ENCODE data around the gene ATF7. TPM values are rescaled to one million over a fixed set of nuclear protein-coding genes. Genes with fewer than 3 reads are reported as not detected.

ATF7 gene
- total and polyA plus RNA-seq, 2 of the 13 experiments (the other 11 are each of a cell fraction or from before 2014, with no cell fraction given): 9.6 to 16.2 TPM

GRCh38 chr12:53483225-53483978 is 142.8 kb downstream of the ATF7 start (continued):
- no peak for TF ChIP-seq MYPOP (CRISPR knock-in tag; IDR thresholded peaks at IDR 0.05)
- peak; percentile 98 for TF ChIP-seq RBM22 (optimal IDR thresholded peaks at IDR 0.05; ENCODE audit: low read length)
- TF ChIP-seq NR3C1 (CRISPR knock-in tag; IDR thresholded peaks at IDR 0.05): no peak
- TF ChIP-seq SP5 (CRISPR knock-in tag; IDR thresholded peaks at IDR 0.05; ENCODE audit: borderline replicate concordance, low read depth): no peak
- no peak for TF ChIP-seq HOXA3 (CRISPR knock-in tag; IDR thresholded peaks at IDR 0.05)
- TF ChIP-seq ZNF883 (CRISPR knock-in tag; IDR thresholded peaks at IDR 0.05; ENCODE audit: not compliant biosample characterization): no peak
- no peak for TF ChIP-seq SNAI1 (CRISPR knock-in tag; IDR thresholded peaks at IDR 0.05; ENCODE audit: borderline replicate concordance)
- no peak for TF ChIP-seq ZNF317 (CRISPR knock-in tag; IDR thresholded peaks at IDR 0.05)
- TF ChIP-seq IRX3 (CRISPR knock-in tag; IDR thresholded peaks at IDR 0.05; ENCODE audit: borderline replicate concordance, low read depth): no peak
- TF ChIP-seq ZNF768 (CRISPR knock-in tag; IDR thresholded peaks at IDR 0.05): no peak
- TF ChIP-seq ZNF550 (CRISPR knock-in tag; IDR thresholded peaks at IDR 0.05; ENCODE audit: borderline replicate concordance): no peak
- no peak for TF ChIP-seq RAD51 (IDR thresholded peaks at IDR 0.05; ENCODE audit: borderline replicate concordance)
- TF ChIP-seq ZSCAN5A (CRISPR knock-in tag; IDR thresholded peaks at IDR 0.05; ENCODE audit: borderline replicate concordance): 0 out of 2 replicates have a peak, but pooled peaks have one; percentile 22
- no peak for TF ChIP-seq CAMTA2 (CRISPR knock-in tag; IDR thresholded peaks at IDR 0.05; ENCODE audit: borderline replicate concordance)
- peak; percentile 52; the same call in 1 of the 2 replicates for TF ChIP-seq REPIN1 (CRISPR knock-in tag; IDR thresholded peaks at IDR 0.05; ENCODE audit: borderline replicate concordance, low read depth)
- no peak for TF ChIP-seq RFXANK (CRISPR knock-in tag; IDR thresholded peaks at IDR 0.05)
- no peak for TF ChIP-seq RFX5 (IDR thresholded peaks at IDR 0.05; ENCODE audit: low read depth, low read length)
- no peak for TF ChIP-seq HINFP (CRISPR knock-in tag; IDR thresholded peaks at IDR 0.05; ENCODE audit: low read depth)
- peak; percentile 93 for TF ChIP-seq SSRP1 (CRISPR knock-in tag; IDR thresholded peaks at IDR 0.05)
- TF ChIP-seq MLXIP (CRISPR knock-in tag; IDR thresholded peaks at IDR 0.05; ENCODE audit: borderline replicate concordance): no peak
- no peak for TF ChIP-seq STAG1 (CRISPR knock-in tag; IDR thresholded peaks at IDR 0.05)

All from HepG2 (cell line).